GM12891 (cell line): ENCODE measurements around the gene PCYT1B.
A peak's percentile ranks its signal among the peaks of the same experiment; 100 is the strongest.
"Not testable (repeated sequence)": the region's sequence is repeated elsewhere in the genome, so short reads cannot be mapped to it uniquely, and the experiment has no call there.

Source experiments
- DNase-seq: peaks from one replicate; pipeline ENCODE4 v3.0.0; 2011; ENCODE audit warnings: low spot score; ENCODE audit not compliant: insufficient read length
- FAIRE-seq: peaks from 2 replicates; lab custom pipeline; 2011; peaks lifted over from hg19 to GRCh38; lab: Jason Lieb, UNC
- PAX5 ChIP-seq: IDR thresholded peaks from 2 replicates; pipeline ENCODE4 v1.6.1; 2011; ENCODE audit warnings: low read length, moderate library complexity, mild to moderate bottlenecking; ENCODE audit not compliant: insufficient read depth, severe bottlenecking
- POLR2A ChIP-seq: IDR thresholded peaks from 2 replicates; pipeline ENCODE4 v1.6.1; 2011; ENCODE audit warnings: low read depth, low read length, control low read depth
- POLR2AphosphoS5 ChIP-seq: IDR thresholded peaks from 2 replicates; pipeline ENCODE4 v1.6.1; 2011; ENCODE audit warnings: low read depth, low read length, control low read depth
- POU2F2 ChIP-seq: IDR thresholded peaks from 2 replicates; pipeline ENCODE4 v1.6.1; 2011; ENCODE audit warnings: low read depth, mild to moderate bottlenecking, control low read depth, low read length, moderate library complexity
- SPI1 ChIP-seq: IDR thresholded peaks from 2 replicates; pipeline ENCODE4 v1.6.1; 2011; ENCODE audit warnings: low read depth, low read length, control low read depth
- TAF1 ChIP-seq: IDR thresholded peaks from 2 replicates; pipeline ENCODE4 v1.6.1; 2011; ENCODE audit warnings: low read depth, low read length, control low read depth

The PCYT1B gene

DNA sequence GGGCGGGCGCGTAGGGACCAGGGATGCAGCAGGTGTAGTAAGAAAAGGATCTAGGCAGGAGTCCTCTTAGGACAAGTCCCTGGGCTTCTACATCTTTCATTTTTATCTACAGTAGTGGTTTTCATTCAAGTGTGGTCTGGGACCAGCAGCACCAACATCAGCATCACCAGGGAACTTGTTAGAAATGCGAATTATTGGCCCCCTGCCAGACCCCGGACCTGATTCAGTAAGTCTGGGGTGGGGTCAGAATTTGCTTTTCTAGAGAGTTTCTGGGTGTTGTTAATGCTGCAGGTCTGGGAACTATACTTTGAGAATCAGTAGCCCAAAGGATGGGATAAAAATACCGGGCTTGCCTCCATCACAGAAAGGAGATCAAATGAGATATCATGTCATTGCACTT, 1.3 kb upstream of the PCYT1B start:
- no peak for DNase-seq
- TF ChIP-seq SPI1: no peak
- TF ChIP-seq POU2F2: no peak
- no peak for TF ChIP-seq POLR2A
- TF ChIP-seq TAF1: no peak
- no peak for TF ChIP-seq POLR2AphosphoS5
- TF ChIP-seq PAX5: no peak
- FAIRE-seq: no peak

DNA sequence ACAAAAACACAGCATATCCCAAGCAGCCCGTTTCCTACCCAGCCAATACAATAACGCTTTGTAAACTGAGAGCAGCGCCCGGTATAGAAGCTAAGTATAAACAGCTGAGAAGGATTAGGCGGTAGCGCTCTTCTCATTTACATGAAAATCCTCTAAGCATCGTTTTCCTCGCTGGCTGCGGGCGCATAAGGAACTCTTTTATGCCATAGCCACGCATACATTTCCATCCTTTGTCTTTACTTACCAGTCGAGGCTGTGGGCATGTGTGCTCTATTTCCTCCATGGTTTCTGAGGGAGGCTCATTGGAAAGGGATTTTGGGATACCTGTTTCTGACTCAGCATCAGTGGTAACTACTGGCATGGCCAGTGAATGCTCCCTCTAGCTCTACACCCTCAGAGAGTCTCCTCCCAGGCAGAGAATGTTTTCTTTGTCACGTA, 383 bp downstream of the PCYT1B start:
- DNase-seq (no peak), FAIRE-seq (no peak)
- TF ChIP-seq PAX5 (no peak), SPI1 (no peak), POLR2A (no peak), POLR2AphosphoS5 (no peak), TAF1 (no peak)

DNA sequence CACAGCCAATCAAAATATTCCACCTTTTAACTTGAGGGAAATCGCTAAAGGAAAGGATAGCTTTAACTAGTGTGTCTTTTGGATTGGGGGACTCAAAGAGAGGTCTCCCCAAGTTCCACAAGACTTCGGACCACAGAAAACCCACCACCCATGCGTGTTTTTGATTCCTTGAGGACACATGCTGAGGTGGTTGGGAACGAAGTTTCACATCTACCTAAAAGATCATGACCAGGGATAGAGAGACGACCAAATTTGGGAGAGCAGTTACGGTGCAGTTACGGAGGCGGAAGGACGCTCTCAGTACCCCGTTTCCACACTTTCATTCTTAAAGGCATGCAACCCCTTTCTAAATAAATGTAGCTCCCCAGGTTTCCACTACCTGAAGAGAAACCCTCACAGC, 1.1 kb downstream of the PCYT1B start:
- DNase-seq: no peak
- peak; percentile 64 for FAIRE-seq
- TF ChIP-seq PAX5 (no peak), POLR2AphosphoS5 (no peak), SPI1 (no peak), TAF1 (no peak), POU2F2 (no peak), POLR2A (no peak)

DNA sequence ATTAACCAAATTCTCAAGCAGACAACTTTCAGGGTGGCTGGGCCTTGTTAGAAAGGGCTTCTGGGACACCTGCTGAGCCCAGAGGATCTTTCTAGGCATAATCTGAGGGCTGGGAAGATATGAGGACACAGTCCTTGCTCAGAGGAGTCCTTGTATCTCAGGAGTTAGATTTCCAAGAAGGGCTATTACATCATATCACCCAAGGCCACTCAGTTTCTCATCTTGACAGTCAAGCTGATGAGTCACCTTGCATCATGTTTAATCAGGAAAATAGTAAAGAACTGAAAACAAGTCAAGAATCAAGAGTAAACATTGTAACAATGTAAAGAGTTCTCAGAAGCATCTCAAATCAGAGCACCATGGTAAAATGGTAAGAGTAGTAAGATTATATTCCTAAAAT, 4.0 kb downstream of the PCYT1B start:
- no peak for DNase-seq
- FAIRE-seq: no peak
- no peak for TF ChIP-seq TAF1
- TF ChIP-seq POLR2A: no peak
- no peak for TF ChIP-seq SPI1
- no peak for TF ChIP-seq POLR2AphosphoS5
- no peak for TF ChIP-seq PAX5
- no peak for TF ChIP-seq POU2F2

DNA sequence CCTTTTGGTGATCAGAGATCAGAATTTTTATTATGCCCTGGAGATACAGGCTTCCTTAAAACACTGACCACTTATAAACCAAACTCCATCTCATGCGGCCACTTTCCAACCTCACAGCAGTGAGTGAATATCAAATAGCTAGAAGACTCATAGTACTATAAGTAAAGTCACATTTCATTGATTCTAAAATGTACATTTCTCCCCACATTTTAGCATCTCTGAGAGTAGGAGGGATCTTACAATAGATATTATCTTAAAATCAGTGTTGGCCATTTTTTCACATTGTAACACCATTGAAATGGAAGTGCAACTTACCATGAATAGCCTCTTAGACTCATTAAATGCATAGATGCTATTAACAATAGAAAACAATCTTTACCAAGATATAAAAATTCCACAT, 17.4 kb downstream of the PCYT1B start:
- DNase-seq (no peak), FAIRE-seq (no peak)
- no peak for TF ChIP-seq SPI1
- no peak for TF ChIP-seq PAX5
- TF ChIP-seq POU2F2: no peak
- no peak for TF ChIP-seq POLR2AphosphoS5
- TF ChIP-seq TAF1: no peak
- TF ChIP-seq POLR2A: no peak

DNA sequence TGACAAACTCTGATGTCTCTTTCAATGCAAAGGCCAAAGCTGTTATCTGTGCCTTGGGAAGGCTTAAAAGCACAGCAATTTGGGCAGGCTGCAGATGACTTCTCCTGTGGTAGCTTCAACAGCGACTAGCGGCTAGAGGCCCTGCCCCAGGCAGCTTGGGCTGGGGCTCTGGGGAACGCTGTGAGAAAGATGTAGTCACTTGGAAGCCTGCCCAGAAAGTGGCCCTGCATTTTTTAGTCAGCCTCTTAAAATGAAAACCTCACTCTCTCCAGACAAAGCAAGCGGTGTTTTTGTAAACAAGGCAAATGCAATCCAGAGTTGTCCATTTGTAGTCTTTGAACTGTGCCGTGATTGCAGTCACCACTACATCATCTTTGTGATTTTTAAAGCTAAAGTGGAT, 27.5 kb downstream of the PCYT1B start:
- FAIRE-seq (no peak), DNase-seq (no peak)
- TF ChIP-seq TAF1 (no peak), POLR2AphosphoS5 (no peak), SPI1 (no peak), POU2F2 (no peak), PAX5 (no peak), POLR2A (no peak)

DNA sequence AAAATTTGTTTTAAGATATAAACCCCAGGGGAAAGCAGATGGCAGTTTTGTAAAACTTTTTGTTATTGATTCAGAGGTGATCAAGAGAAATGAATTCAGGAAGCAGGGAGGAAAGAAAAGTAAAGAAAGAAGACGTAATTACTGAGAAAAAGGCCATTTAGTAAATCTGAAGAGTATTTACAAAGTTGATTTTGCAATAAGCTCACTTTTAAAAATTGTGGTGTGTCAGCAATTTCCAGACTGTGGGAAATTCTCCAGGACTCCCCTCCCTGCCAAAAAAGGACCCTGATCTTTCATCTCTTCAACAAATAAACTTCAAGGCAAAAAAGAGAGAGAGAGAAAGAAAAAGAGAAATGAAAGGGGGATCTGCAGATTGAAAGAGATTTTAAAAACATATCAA, 36.6 kb downstream of the PCYT1B start:
- TF ChIP-seq PAX5 (no peak), POLR2A (no peak), POLR2AphosphoS5 (no peak), SPI1 (no peak), POU2F2 (no peak), TAF1 (no peak)
- FAIRE-seq (no peak), DNase-seq (no peak)

DNA sequence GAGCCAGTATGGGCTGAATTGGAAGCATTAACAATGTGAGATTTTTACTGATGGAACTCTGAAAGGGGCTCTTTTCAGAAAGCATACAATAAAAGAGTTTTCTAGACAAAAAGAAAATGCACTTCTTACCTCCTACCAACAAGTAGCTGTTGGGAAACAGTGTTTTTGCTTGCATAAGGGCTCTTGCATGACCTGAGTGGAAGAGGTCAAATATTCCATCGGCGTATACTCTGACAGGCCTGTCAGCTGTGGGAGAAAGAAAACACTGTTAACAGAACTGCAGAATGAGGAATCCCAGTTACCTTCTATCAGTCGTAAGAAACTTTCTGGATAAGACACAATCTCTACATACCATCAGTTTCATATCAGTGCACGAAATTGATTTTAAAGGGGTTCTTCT, 39.5 kb downstream of the PCYT1B start:
- TF ChIP-seq POU2F2 (no peak), TAF1 (no peak), POLR2A (no peak), PAX5 (no peak), SPI1 (no peak), POLR2AphosphoS5 (no peak)
- no peak for FAIRE-seq
- no peak for DNase-seq

DNA sequence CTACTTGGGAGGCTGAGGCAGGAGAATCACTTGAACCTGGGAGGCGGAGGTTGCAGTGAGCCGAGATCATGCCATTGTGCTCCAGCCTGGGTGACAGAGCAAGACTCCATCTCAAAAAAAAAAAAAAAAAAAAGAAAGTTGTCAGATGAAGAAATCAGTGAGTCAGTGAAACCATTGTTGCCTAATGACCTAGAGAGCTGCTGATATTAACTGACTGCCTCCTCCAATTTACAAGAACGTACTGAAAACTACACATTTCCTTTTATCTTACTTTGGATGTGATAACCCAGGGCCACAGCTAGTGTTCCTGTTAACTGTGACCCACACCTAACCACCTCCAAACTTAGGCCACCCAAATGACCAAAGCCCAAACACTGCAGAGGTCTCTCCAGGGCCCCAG, 41.2 kb downstream of the PCYT1B start:
- FAIRE-seq, DNase-seq: not testable (repeated sequence)

DNA sequence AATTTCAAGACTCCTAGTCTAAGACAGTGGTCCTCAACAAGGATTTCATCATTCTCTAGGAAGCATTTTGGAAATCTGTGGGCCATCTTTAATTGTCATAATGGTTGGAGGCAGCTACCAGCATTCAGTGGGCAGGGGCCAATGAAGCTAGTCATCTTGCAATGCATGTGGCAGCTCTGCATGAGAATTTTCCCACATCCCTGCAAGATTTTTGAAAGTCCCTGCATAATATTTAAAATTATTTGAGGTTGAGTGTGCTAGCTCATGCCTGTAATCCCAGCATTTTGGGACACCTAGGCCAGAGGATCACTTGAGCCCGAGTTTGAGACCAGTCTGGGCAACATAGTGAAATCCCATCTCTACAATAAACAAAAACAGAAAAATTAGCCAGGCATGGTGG, 44.0 kb downstream of the PCYT1B start:
- no peak for FAIRE-seq
- TF ChIP-seq TAF1: no peak
- TF ChIP-seq PAX5: no peak
- no peak for TF ChIP-seq POLR2AphosphoS5
- TF ChIP-seq SPI1: no peak
- TF ChIP-seq POU2F2: no peak
- TF ChIP-seq POLR2A: no peak
- no peak for DNase-seq

DNA sequence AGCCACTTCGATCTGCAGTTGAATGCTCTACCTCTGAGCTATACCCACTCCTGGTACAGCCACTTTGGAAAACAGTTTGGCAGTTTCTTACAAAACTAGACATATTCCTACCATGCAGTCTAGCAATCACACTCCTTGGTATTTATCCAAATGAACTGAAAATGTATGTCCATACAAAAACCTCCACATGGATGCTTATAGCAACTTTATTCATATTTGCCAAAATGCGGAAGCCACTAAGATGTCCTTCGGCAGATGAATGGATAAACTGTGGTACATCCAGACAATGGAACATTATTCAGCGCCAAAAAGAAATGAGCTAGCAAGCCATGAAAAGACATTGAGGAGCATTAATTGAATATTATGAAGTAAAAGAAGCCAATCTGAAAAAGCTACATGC, 45.3 kb downstream of the PCYT1B start:
- no peak for TF ChIP-seq POU2F2
- TF ChIP-seq TAF1: no peak
- no peak for TF ChIP-seq SPI1
- TF ChIP-seq PAX5: no peak
- TF ChIP-seq POLR2AphosphoS5: no peak
- TF ChIP-seq POLR2A: no peak
- DNase-seq (no peak), FAIRE-seq (no peak)
